ENCODE results near the gene TMEM38B.
A peak's percentile ranks its signal among the peaks of the same experiment; 100 is the strongest.

Gene TMEM38B

GRCh38 chr9:105694190-105694847, at the start of gene TMEM38B:
Gene TMEM38B (plus strand): TSS chr9:105694541. CDS start chr9:105694661, 120 bp downstream.
- DNase-seq (ENCODE audit: low spot score): peak; percentile 69

GRCh38 chr9:105646879-105647594, 47.3 kb upstream of the TMEM38B start:
- no peak for DNase-seq (ENCODE audit: low spot score)

- DNase-seq (ENCODE audit: low spot score): no peak
These were observed 46.6 kb upstream of the TMEM38B start for GRCh38 chr9:105647595-105648349.

GRCh38 chr9:105651806-105652205, 42.5 kb upstream of the TMEM38B start:
- DNase-seq (ENCODE audit: low spot score): no peak

GRCh38 chr9:105656131-105656921, 38.0 kb upstream of the TMEM38B start:
- no peak for DNase-seq (ENCODE audit: low spot score)

- no peak for DNase-seq (ENCODE audit: low spot score)
These were observed 36.0 kb upstream of the TMEM38B start for GRCh38 chr9:105658351-105658750.

GRCh38 chr9:105661011-105661410, 33.3 kb upstream of the TMEM38B start:
- DNase-seq (ENCODE audit: low spot score): no peak

GRCh38 chr9:105662184-105663104, 31.9 kb upstream of the TMEM38B start, which contains the start of gene TAL2:
Gene TAL2 (plus strand): TSS chr9:105662457. CDS start chr9:105662497, 40 bp downstream.
- no peak for DNase-seq (ENCODE audit: low spot score)

GRCh38 chr9:105663914-105664313, 30.4 kb upstream of the TMEM38B start:
- no peak for DNase-seq (ENCODE audit: low spot score)

GRCh38 chr9:105667867-105668266, 26.5 kb upstream of the TMEM38B start:
- DNase-seq (ENCODE audit: low spot score): no peak

- no peak for DNase-seq (ENCODE audit: low spot score)
These were observed 24.0 kb upstream of the TMEM38B start for GRCh38 chr9:105670315-105670714.

GRCh38 chr9:105670775-105671174, 23.6 kb upstream of the TMEM38B start:
- DNase-seq (ENCODE audit: low spot score): no peak

GRCh38 chr9:105672711-105673234, 21.6 kb upstream of the TMEM38B start:
- DNase-seq (ENCODE audit: low spot score): no peak

GRCh38 chr9:105673850-105674387, 20.4 kb upstream of the TMEM38B start:
- no peak for DNase-seq (ENCODE audit: low spot score)

- DNase-seq (ENCODE audit: low spot score): no peak
These were observed 17.9 kb upstream of the TMEM38B start for GRCh38 chr9:105676351-105676923.

- DNase-seq (ENCODE audit: low spot score): no peak
These were observed 16.2 kb upstream of the TMEM38B start for GRCh38 chr9:105678163-105678562.

GRCh38 chr9:105678781-105679180, 15.6 kb upstream of the TMEM38B start:
- no peak for DNase-seq (ENCODE audit: low spot score)

GRCh38 chr9:105679257-105680022, 14.9 kb upstream of the TMEM38B start:
- DNase-seq (ENCODE audit: low spot score): no peak

- DNase-seq (ENCODE audit: low spot score): no peak
These were observed 13.0 kb upstream of the TMEM38B start for GRCh38 chr9:105681313-105681712.
